ENCODE data around the gene MRPL36. TPM values are rescaled to one million over a fixed set of nuclear protein-coding genes. Genes with fewer than 3 reads are reported as not detected.
"Not testable (repeated sequence)": the region's sequence is repeated elsewhere in the genome, so short reads cannot be mapped to it uniquely, and the experiment has no call there.

Gene MRPL36
- total RNA-seq, 1 experiment from 2014 or later = 83.8 TPM

DNA sequence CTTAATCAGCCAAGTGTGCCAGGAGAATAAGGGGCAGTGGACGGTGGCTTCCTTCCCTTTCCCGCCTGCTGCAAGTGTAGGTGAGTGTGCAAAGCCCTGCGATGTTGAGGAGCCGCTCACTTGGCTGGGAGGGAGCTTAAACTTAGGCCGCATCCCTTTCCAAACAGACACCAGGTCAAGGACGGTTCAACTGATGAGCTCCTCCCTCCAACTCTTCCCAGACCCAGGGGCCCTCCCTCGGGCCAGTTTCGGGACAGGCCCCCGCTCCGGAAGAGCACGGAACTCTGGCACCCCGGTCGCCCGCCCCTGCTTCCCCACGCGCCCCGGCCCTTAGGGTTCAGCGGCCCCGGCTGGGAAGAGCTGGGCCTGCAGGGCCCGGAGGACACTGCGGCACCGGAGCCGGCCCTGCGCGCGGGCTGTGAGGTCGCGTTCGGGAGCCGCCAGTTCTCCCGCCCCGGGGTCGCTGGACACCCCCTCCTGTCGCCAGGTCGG lies 481 bp downstream of the MRPL36 start:
- Histone ChIP-seq H3K4me3 (ENCODE audit: insufficient read depth, low read depth, low read length) (peak overlapping the region; percentile 99), H3K27me3 (ENCODE audit: control insufficient read depth, insufficient read depth, low read length) (no peaks in the 10 kb centered on the region), H3K36me3 (replicated peaks; ENCODE audit: control insufficient read depth, insufficient read depth, low read length) (peaks cover 18% of the 10 kb centered on the region)
- peak; percentile 84 for DNase-seq

GRCh38 chr5:1798589-1798988 lies 1.0 kb downstream of the MRPL36 start:
- peaks cover 13% of the 10 kb centered on the region for H3K36me3 ChIP-seq (replicated peaks; ENCODE audit: control insufficient read depth, insufficient read depth, low read length)
- H3K4me3 ChIP-seq (ENCODE audit: insufficient read depth, low read depth, low read length) = peak overlapping the region; percentile 99
- H3K27me3 ChIP-seq (ENCODE audit: control insufficient read depth, insufficient read depth, low read length); DNase-seq: not testable (repeated sequence)

DNA sequence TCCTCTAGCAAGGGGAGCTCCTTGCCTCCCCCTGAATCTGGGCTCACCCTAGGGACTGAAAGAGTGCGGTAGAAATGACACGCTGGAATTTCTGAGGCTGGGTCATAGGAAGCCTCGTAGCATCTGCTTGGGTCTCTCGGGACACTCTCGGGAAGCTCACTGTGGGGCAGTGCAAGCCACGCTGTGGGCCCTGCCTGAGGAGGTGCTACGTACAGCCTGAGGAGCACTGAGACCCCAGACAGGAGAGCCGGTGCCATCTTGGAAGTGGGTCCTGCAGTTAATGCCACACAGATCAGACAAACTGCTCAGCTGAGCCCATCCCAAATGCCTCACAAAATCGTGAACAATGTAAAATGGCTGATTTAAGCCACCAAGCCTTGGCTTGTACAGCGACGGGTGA lies 1.8 kb downstream of the MRPL36 start:
- H3K36me3 ChIP-seq (replicated peaks; ENCODE audit: control insufficient read depth, insufficient read depth, low read length) = peaks cover 11% of the 10 kb centered on the region
- H3K4me3 ChIP-seq (ENCODE audit: insufficient read depth, low read depth, low read length) = no peak overlapping the region
- no peaks in the 10 kb centered on the region for H3K27me3 ChIP-seq (ENCODE audit: control insufficient read depth, insufficient read depth, low read length)
- no peak for DNase-seq

DNA sequence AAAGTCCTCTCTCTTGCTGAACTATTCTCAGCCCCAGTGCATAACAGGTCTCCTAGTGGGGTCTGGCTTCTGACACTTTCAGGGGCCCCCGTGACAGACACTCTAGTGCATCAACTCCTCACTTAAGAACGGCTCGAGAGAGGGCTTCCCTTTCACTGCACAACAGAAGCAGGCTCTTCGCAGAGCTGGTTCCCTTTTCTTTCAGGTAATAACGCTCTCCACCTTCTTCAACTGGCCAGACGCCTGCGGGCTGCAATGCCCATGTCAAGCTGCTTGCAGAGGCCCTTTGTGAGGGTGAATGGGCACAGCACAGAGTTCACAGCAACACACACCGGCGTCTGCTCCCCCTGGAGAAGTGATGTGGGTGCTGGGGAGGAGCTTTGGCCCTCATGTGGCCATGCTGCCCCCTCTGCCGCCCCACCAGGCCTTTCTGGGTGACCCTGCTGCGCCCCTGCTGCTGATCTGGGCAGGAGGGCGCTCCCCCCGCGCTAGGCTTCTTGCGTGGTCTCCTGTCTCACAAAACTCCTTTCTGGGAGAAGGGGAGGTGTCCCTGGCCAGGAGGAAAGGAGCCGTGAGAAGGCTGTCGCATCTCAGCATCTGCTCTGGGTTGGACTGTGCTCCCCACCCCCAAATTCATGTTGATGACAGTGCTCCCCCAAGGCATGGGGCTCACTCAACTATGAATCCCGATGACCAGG lies 2.4 kb downstream of the MRPL36 start:
- Histone ChIP-seq H3K27me3 (ENCODE audit: control insufficient read depth, insufficient read depth, low read length) (no peaks in the 10 kb centered on the region), H3K36me3 (replicated peaks; ENCODE audit: control insufficient read depth, insufficient read depth, low read length) (peaks cover 11% of the 10 kb centered on the region), H3K4me3 (ENCODE audit: insufficient read depth, low read depth, low read length) (no peak overlapping the region)
- no peak for DNase-seq

DNA sequence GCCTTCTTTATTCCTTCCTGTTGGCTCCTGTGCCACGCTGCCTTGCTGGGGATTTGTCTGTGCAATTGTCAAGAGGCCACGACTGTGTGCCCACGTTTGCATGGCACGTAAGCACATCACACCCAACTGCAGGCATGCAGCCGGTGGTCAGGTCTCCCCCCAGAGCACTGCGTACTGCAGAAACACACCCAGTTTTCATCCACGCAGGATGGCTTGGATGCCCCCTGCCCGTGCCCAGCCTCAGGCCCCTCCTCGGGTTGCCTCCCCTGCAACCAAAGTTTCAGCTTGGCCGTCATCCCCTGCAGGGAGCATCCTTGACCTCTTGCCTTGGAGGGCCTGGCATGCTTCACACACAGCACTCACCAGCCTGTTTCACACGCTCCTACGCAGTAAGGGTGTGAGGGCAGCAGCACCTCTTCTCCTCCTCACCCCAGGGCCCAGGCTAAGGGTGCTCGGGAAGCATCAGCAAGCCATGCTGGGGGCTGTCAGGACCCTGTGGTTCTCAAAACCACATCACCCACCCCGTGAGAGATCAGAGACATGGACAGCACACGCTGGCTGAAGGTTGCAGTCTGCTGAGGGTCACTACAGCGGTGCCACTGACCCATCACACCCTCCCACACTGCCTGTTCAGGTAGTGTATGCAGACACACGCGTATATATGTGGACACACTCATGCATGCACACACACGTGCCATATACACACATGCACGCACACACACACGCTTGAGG lies 3.1 kb downstream of the MRPL36 start:
- no peak for DNase-seq
- peaks cover 11% of the 10 kb centered on the region for H3K36me3 ChIP-seq (replicated peaks; ENCODE audit: control insufficient read depth, insufficient read depth, low read length)
- H3K4me3 ChIP-seq (ENCODE audit: insufficient read depth, low read depth, low read length) = no peak overlapping the region
- H3K27me3 ChIP-seq (ENCODE audit: control insufficient read depth, insufficient read depth, low read length) = no peaks in the 10 kb centered on the region

GRCh38 chr5:1795931-1796330 lies 3.7 kb downstream of the MRPL36 start:
- Histone ChIP-seq H3K4me3 (ENCODE audit: insufficient read depth, low read depth, low read length) (no peak overlapping the region), H3K27me3 (ENCODE audit: control insufficient read depth, insufficient read depth, low read length) (no peaks in the 10 kb centered on the region), H3K36me3 (replicated peaks; ENCODE audit: control insufficient read depth, insufficient read depth, low read length) (peaks cover 11% of the 10 kb centered on the region)
- DNase-seq = no peak

GRCh38 chr5:1795506-1795905 lies 4.1 kb downstream of the MRPL36 start:
- DNase-seq = no peak
- Histone ChIP-seq H3K27me3 (ENCODE audit: control insufficient read depth, insufficient read depth, low read length) (no peaks in the 10 kb centered on the region), H3K36me3 (replicated peaks; ENCODE audit: control insufficient read depth, insufficient read depth, low read length) (peaks cover 11% of the 10 kb centered on the region), H3K4me3 (ENCODE audit: insufficient read depth, low read depth, low read length) (no peak overlapping the region)

DNA sequence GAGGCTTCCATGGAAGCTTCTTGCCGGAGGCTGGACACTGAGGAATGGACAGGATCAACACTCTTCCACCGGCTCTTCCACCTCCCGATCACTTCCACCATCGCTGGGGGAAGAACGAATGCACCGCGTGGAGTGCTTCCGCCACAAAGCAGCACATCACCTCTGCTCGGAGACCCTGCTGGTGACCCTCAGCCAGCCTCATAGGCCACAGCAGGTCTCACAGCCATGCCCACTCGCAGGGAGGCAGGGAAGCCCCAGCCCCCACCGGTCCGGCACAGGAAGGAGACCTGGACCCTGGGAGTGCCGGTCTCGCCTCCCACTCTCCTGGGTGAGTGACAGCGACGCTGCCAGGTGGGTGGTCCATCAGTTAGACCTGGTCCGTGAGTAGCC lies 4.7 kb downstream of the MRPL36 start:
- Histone ChIP-seq H3K27me3 (ENCODE audit: control insufficient read depth, insufficient read depth, low read length) (no peaks in the 10 kb centered on the region), H3K36me3 (replicated peaks; ENCODE audit: control insufficient read depth, insufficient read depth, low read length) (peaks cover 11% of the 10 kb centered on the region), H3K4me3 (ENCODE audit: insufficient read depth, low read depth, low read length) (no peak overlapping the region)
- DNase-seq = no peak

DNA sequence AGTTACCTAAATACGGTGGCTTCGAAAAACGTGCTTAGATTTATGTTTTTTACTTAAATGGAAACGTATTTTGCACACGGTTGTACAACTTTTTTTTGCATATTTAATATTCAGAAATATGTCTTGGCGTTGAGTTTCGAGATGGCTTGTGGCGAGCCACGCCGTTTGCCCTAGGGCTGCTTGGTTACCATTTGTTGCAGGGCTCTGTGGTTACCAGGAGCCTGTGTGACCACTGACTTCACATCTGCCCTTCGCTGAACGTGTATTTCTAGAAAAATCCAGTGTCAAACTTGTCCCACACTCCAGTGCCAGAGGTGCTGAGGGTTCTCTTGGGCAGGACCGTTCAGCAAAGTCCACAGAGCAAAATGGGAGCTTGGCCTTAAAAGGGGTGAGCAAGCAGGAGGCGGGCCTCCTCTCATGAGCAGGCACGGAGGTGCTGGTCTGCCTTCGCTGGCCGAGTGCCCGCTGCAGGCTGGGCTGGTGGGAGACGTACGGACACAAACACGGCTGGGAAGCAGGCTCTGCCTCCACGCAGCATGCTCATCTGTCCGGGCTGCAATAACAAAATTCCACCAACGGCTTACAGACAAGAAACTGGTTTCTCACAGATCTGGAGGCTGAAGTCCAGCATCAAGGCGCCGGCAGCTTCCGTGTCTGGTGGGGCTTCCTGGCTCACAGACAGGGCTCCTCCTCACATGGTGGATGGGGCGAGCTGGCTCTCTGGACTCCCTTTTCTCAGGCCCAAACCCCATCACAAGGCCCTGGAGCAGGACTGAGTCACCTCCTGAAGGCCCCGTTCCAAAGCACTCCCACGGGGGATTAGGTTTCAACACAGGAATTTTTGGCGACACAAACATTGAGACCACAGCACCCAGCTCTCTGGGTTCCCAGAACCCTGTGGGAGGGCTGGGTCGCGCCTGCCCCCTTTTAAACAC lies 5.4 kb downstream of the MRPL36 start:
- no peak for DNase-seq
- no peak overlapping the region for H3K4me3 ChIP-seq (ENCODE audit: insufficient read depth, low read depth, low read length)
- H3K27me3 ChIP-seq (ENCODE audit: control insufficient read depth, insufficient read depth, low read length) = no peaks in the 10 kb centered on the region

DNA sequence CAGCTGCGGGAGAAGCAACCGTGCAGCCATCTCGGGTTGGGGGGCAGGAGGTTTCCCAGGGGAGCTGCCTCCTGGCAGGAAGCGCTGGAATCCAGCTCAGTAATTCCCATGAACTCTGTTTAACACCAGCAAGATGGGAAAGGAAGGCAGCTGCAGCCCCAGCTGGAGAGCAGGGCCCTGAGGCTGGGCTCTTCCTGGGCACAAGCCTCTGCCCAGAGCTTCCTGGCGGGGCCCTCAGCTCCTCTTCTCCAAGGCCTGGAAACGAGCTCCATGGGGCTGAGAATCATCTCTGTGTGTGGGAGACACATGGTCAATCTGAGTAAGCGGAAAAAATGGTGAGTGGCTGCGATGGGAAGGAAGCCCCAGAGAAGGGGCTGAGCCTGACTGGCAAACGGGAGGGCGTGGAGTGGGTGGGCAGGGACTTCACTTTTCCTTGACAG lies 6.3 kb downstream of the MRPL36 start:
- Histone ChIP-seq H3K27me3 (ENCODE audit: control insufficient read depth, insufficient read depth, low read length) (no peaks in the 10 kb centered on the region), H3K36me3 (replicated peaks; ENCODE audit: control insufficient read depth, insufficient read depth, low read length) (peaks cover 11% of the 10 kb centered on the region), H3K4me3 (ENCODE audit: insufficient read depth, low read depth, low read length) (no peak overlapping the region)
- no peak for DNase-seq

More for the DNA sequence above, 5.4 kb downstream of the MRPL36 start:
- peaks cover 11% of the 10 kb centered on the region for H3K36me3 ChIP-seq (replicated peaks; ENCODE audit: control insufficient read depth, insufficient read depth, low read length)

- Histone ChIP-seq H3K4me3 (ENCODE audit: insufficient read depth, low read depth, low read length) (no peak overlapping the region), H3K36me3 (replicated peaks; ENCODE audit: control insufficient read depth, insufficient read depth, low read length) (peaks cover 8% of the 10 kb centered on the region), H3K27me3 (ENCODE audit: control insufficient read depth, insufficient read depth, low read length) (no peaks in the 10 kb centered on the region)
- DNase-seq = no peak
Observed at GRCh38 chr5:1792842-1793266, 6.8 kb downstream of the MRPL36 start.

DNA sequence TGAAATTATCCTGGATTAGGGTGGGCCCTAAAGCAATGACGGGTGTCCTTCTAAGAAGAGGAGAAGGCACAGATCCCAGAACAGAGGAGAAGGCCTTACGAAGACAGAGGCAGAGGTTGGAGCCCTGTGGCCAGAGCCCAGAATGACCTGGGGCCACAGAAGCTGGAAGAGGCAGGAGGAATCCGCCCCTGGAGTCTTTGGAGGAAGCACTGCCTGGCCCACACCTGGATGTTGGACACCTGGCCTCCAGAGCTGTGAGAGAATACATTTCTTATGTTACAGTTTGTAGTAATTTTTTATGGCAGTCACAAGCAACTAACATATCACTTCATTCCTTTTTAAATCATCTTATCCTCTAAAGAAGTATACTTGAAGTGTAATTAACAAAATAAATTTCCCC lies 8.5 kb downstream of the MRPL36 start:
- Histone ChIP-seq H3K4me3 (ENCODE audit: insufficient read depth, low read depth, low read length) (no peak overlapping the region), H3K27me3 (ENCODE audit: control insufficient read depth, insufficient read depth, low read length) (no peaks in the 10 kb centered on the region), H3K36me3 (replicated peaks; ENCODE audit: control insufficient read depth, insufficient read depth, low read length) (no peaks in the 10 kb centered on the region)
- DNase-seq = no peak

DNA sequence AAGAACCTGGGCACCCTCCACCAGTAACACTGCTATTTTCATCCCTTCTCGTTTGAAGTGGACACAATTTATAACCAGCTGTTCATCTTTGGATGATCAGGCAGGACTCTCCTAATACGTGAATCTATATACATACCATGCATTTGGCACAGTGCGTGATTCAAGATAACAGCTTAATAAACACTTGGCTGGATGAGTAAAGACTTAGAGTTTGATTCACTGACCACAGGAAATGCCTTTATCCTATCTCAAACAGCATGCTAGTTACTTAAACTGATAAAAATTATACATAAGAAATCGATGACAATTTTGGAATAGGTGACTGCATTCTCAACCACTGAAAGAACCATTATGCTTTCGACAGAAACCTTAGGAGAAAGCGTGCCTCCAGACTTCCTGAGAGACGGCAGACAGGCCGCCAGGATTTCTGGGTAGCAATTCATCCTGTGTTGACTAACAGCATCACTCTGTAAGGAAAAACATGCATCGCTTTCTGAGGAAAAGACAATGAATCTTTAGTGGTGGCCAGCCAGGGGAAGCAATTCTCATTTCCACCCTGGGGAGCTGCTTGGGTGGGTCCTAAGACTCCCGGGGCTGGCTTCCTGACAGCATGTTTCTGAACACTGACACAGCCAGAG lies 9.7 kb downstream of the MRPL36 start:
- Histone ChIP-seq H3K36me3 (replicated peaks; ENCODE audit: control insufficient read depth, insufficient read depth, low read length) (no peaks in the 10 kb centered on the region), H3K27me3 (ENCODE audit: control insufficient read depth, insufficient read depth, low read length) (no peaks in the 10 kb centered on the region), H3K4me3 (ENCODE audit: insufficient read depth, low read depth, low read length) (no peak overlapping the region)
- no peak for DNase-seq

DNA sequence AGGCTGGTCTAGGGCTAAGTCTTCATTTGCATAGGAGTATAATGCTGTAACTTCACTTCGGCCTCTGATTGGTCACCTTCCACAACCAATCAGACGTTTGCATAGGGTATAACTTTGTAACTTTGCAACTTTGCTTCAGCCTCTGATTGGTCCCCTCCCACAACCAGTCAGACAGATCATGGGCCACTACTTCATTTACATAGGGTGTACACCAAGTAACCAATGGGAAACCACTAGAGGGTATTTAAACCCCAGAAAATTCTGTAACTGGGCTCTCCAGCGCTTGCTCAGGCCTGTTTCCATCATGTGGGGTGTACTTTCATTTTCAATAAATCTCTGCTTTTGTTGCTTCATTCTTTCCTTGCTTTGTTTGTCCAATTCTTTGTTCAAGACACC lies 10.2 kb downstream of the MRPL36 start:
- not testable (repeated sequence) for H3K4me3 ChIP-seq (ENCODE audit: insufficient read depth, low read depth, low read length); H3K36me3 ChIP-seq (replicated peaks; ENCODE audit: control insufficient read depth, insufficient read depth, low read length); DNase-seq; H3K27me3 ChIP-seq (ENCODE audit: control insufficient read depth, insufficient read depth, low read length)

Data from H7 (cell line).